Activated gamma-delta T cell treated with Interleukin-2 at 50 U/mL for 16 hours (primary cell): ENCODE measurements around the gene COLEC11.
"Not testable (repeated sequence)": the region's sequence is repeated elsewhere in the genome, so short reads cannot be mapped to it uniquely, and the experiment has no call there.

Source experiments
- DNase-seq: peaks from one replicate; pipeline ENCODE4 v3.0.0-alpha.2; 2020

Gene COLEC11

DNA sequence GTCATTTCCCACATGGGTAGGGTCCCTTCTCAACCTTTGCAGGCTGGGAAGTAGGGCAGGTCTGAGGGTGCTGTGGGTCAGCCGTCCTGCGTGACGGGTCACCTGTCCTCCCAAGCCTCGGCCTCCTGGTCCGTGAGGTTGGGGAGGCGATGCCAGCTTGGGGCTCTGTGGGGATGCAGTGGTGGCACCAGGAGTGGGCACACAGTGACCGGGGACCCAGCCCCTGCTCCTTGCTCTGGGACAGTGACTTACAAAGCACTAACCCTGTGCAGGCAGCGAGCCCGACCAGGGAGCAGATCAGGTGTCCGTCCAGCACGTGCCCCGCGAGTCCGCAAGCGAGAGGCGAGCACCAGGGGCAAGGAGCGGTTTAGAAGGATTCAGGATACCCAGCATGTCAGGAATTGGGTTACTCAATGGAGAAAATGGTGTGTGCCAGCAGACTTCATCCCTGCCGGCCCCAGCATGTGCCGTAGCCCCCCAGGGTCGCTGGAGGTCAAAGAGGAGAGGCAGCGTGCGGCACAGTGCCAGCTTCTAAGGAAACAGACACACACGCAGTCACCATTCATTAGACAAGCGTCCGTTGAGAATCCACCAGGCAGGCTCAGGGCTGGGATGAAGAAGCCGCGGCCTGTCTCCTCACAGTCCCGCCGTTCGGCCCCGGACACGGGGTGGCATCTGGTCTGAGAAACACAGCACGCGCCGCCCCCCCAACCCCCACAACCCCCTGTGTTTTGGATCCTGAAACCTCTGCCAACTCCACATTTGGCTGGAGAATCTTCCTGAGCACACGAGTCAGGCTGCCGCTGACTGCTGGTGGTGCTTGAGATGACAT is 11.7 kb downstream of the COLEC11 start:
- no peak for DNase-seq

- DNase-seq: no peak
Measured at GRCh38 chr2:3608373-3609278, 13.7 kb downstream of the COLEC11 start.

DNA sequence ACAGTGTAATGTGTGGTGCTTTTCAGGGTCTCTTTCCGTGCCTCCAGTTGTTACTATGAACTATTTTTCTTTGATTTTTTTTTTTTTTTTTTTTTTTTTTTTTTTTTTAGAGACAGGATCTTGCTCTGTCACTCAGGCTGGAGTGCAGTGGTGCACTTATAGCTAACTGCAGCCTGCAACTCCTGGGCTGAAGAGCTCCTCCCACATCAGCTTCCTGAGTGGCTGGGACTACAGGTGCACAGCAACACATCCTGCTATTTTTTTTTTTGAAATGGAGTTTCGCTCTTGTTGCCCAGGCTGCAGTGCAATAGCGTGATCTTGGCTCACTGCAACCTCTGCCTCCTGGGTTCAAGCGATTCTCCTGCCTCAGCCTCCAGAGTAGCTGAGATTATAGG is 14.4 kb downstream of the COLEC11 start:
- not testable (repeated sequence) for DNase-seq

DNA sequence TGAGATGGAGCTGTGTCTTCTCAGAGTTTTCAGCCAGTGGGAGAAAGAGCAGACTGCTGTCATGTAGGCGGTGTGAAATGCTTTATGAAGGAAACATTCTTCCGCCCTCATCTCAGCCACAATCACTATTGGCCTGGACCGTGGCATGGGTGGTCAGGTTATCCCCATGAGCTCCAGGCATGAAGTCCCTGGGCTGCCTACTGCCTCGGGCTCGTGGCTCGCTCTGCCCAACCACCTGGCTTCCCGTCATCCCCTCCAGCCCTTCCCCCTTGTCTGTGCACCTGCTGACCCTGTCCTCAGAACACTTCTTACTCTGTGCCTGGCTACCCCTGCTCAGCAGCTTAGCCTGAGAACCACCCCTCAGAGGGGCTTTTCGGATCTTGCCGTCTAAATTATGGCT is 15.5 kb downstream of the COLEC11 start:
- DNase-seq: no peak

GRCh38 chr2:3610881-3611505 is 16.1 kb downstream of the COLEC11 start:
- no peak for DNase-seq

- no peak for DNase-seq
Measured at GRCh38 chr2:3611589-3611988, 16.7 kb downstream of the COLEC11 start.

GRCh38 chr2:3612639-3613523 is 18.0 kb downstream of the COLEC11 start:
- no peak for DNase-seq

- DNase-seq: no peak
Measured at GRCh38 chr2:3613524-3613905, 18.6 kb downstream of the COLEC11 start.

DNA sequence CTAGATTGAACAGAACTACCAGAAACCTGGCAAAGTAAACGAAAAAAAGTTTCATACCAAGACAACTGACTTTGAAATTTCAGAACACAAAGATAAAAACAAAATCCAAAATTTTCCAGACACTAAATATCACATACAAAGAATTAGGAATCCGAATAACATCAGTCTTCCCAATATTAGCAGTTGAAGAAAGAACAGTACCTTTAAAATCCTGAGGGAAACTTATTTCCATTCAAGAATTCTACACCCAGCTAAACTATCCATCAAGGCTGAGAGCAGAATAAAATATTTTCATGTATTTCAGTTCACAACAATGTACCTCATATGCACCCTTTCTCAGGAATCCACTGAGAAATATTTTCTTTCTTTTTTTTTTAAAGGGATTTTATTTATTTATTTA is 19.8 kb downstream of the COLEC11 start:
- DNase-seq: not testable (repeated sequence)

DNA sequence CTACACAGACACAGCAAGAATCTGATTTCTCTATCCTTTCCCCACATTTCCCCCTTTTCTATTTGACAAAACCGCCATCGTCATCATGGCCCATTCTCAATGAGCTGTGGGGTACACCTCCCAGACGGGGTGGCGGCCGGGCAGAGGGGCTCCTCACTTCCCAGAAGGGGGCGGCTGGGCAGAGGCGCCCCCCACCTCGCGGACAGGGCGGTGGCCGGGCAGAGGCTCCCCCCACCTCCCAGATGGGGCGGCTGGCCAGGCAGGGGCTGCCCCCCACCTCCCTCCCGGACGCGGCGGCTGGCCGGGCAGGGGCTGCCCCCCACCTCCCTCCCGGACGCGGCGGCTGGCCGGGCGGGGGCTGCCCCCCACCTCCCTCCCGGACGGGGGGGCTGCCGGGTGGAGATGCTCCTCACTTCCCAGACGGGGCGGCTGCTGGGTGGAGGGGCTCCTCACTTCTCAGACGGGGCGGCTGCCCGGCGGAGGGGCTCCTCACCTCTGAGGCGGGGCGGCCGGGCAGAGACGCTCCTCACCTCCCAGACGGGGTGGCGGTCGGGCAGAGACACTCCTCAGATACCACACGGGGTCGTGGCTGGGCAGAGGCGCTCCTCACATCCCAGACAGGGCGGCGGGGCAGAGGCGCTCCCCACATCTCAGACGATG is 20.8 kb downstream of the COLEC11 start:
- not testable (repeated sequence) for DNase-seq

DNA sequence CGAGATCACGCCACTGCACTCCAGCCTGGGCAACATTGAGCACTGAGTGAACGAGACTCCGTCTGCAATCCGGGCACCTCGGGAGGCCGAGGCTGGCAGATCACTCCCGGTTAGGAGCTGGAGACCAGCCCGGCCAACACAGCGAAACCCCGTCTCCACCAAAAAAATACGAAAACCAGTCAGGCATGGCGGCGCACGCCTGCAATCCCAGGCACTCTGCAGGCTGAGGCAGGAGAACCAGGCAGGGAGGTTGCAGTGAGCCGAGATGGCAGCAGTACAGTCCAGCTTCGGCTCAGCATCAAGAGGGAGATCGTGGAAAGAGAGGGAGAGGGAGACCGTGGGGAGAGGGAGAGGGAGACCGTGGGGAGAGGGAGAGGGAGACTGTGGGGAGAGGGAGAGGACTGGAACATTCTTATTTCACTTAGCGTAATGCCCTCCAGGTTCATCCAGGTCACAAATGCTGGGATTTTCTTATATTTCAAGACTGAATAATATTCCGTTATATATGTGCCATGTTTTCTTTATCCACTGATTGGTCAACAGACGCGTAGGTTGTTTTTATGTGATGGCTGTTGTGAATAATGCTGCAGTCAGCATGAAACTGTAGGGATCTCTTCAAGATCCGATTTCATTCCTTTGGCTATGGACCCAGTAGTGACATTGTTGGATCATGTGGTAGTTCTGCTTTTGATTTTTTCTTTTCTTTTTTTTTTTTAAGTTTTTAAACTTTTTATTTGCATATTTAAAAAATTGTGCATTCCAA is 21.7 kb downstream of the COLEC11 start:
- not testable (repeated sequence) for DNase-seq

DNA sequence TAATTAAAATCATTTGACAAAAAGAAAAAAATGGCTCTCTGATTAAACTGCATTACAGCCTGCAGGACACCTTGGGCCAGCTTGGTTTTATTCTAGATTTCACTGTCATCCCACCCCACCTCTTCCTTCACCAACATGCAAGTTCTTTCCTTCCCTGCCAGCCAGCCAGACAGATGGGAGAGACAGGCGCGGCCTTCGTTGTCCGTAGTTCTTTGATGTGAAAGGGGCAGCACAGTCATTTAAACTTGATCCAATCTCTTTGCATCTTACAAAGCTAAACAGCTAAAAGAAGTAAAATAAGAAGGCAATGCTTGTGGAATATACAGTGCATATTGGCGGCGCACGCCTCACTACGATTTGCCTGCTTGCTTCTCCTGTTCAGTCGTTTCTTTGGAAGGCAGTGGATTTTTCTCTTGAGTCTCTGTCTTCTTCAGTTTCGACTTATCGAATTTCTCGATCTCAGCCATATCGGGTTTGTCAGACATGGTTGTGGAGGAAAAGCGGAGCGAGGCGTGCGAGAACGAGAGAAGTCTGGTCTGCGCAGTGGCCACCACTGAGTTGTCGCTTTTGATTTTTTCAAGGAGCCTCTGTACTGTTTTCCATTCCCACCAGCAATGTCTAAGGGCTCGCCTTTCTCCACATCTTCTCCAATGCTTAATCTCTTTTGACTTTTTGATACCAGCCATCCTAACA is 22.4 kb downstream of the COLEC11 start:
- DNase-seq: no peak

DNA sequence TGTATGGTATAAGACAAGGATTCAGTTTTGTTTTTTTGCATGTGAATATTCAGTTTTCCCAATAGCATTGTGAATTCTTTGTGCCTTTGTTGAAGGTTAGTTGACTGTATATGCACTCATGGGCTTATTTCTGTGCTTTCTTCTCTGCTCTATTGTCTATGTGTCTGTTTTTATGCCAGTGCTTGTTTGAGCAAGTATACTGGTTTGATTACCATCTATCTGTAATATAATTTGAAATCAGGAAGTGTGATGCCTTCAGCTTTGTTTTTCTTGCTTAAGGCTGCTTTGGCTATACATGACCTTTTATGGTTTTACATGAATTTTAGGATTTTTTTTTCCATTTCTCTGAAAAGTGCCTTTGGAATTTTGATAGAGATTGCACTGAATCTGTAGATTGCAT is 23.5 kb downstream of the COLEC11 start:
- no peak for DNase-seq

GRCh38 chr2:3619033-3619432 is 24.1 kb downstream of the COLEC11 start:
- DNase-seq: no peak

DNA sequence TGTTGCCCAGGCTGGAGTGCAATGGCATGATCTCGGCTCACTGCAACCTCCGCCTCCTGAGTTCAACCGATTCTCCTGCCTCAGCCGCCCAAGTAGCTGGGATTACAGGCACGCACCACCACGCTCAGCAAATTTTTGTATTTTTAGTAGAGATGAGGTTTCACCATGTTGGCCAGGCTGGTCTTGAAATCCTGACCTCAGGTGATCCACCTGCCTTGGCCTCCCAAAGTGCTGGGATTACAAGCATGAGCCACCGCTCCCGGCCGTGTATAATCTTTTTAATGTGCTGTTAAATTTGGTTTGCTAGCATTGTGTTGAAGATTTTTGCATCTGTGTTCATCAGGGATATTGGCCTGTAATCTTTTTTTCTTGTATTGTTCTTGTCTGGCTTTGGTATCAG is 24.7 kb downstream of the COLEC11 start:
- not testable (repeated sequence) for DNase-seq

- no peak for DNase-seq
Measured at GRCh38 chr2:3620834-3621233, 25.9 kb downstream of the COLEC11 start.

GRCh38 chr2:3622967-3623366 is 28.1 kb downstream of the COLEC11 start:
- no peak for DNase-seq

GRCh38 chr2:3624059-3624794 is 29.3 kb downstream of the COLEC11 start:
- DNase-seq: no peak

DNA sequence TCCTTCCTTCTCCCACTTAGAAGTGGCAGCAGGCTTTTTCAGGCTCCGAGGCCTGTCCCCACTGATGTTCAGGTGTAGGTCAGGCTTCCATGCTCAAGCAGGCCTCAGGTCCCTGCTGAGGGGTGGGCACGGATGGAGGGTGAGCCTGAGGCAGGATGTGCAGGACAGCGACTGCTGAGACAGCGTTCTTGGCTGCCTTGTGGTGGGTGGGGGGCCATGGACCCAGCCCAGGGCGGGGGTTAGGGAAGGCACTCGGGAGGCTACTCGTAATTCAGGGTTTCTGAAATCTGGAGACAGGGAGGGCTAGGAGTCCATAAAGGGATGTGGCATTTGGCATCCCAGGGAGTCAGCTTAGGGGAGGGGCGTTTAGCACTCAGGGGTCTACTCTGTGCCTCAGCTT is 30.3 kb downstream of the COLEC11 start:
- no peak for DNase-seq
